GM21526 (cell line): ENCODE results near the gene PGLYRP4.

ENCODE experiments used
- ATAC-seq: cut with Tn5 transposase; IDR thresholded peaks from one replicate; pipeline ENCODE4 v1.9.1; 2021; ENCODE audit warnings: moderate library complexity; ENCODE audit not compliant: unreplicated experiment, low FRiP score

PGLYRP4 gene

GRCh38 chr1:153305682-153306081, 43.0 kb downstream of the PGLYRP4 start:
- no peak for ATAC-seq

DNA sequence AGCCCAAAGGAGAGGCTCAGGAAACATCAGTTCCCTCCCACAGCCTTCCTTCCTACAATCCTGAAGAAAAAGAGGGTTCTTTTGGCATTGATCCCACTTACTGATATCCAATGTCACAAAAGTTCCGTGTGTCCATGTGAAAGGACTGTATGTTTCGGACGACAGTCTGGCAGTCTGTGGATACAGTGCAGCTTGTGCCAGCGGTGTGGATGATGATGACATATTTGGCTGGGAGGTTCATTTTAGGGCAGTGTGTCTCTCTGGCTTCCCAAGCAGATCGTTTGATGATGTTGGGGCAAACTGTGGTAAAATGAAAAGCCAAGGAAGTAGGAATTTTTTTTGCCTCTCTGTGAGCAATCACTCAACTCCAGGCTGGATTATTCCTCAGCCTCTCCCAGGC, 46.3 kb downstream of the PGLYRP4 start:
- no peak for ATAC-seq

GRCh38 chr1:153293851-153294250, 54.8 kb downstream of the PGLYRP4 start:
- ATAC-seq, result no peak

DNA sequence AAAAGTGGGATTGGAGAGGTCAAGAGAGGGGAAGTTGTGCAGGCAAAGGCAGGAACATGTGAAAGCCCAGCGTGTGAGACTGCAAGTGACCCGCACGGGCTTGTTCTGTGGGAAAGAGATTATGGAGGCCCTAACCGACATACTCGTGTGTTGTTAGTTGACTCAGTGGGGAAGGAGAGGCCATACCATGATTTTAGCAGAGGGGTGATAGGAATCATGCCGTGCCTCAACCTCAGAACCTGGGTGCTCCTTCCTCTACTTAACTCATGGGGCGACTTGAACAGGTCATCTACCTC, 55.2 kb downstream of the PGLYRP4 start:
- no peak for ATAC-seq

- ATAC-seq, result no peak
Measured at GRCh38 chr1:153292740-153293479, 55.7 kb downstream of the PGLYRP4 start.

DNA sequence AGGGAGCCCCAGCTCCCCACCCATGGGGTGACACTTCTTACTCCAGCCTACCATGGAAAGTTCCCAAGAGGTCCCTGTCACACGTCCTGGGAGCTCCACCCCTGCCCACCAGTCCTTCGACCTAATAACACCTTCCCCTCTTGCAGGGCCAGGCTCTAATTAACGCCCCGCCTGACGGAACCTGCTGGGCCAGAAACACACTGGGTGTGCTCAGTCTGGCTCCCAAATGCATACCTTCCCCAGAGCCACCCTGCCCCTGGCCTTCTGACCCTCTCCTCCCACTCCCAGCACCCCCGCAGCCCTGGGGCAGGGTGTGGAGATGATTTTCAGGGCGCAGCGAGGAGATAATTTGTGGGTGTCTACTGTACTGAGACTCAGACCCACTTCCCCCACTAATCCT, 56.5 kb downstream of the PGLYRP4 start:
- ATAC-seq, result no peak

DNA sequence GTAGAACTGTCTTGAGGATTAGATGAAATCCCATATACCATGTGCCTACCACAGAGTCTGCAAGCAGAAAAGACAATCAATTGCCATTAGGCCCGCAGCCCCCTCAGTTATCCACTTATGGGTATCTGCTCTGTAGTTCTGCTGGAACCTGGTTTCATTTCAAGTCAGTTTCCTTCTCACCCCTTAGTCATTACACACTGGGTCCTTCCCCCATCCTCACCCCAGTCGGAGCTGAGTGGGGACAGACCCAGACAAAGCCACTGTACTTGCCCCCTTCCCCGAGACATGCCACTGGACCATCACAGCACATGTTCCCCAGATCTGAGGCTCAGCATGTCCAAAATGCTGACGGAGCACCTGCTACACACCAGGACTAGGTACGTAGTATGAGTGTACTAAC, 57.1 kb downstream of the PGLYRP4 start:
- no peak for ATAC-seq

- ATAC-seq, result no peak
Measured at GRCh38 chr1:153288634-153289275, 59.9 kb downstream of the PGLYRP4 start.
